Fibroblast of skin of scalp (primary cell): ENCODE results near the gene VAT1L.

Experiments
- DNase-seq: peaks from one replicate; pipeline ENCODE4 v3.0.0-alpha.2; 2013

VAT1L gene

DNA sequence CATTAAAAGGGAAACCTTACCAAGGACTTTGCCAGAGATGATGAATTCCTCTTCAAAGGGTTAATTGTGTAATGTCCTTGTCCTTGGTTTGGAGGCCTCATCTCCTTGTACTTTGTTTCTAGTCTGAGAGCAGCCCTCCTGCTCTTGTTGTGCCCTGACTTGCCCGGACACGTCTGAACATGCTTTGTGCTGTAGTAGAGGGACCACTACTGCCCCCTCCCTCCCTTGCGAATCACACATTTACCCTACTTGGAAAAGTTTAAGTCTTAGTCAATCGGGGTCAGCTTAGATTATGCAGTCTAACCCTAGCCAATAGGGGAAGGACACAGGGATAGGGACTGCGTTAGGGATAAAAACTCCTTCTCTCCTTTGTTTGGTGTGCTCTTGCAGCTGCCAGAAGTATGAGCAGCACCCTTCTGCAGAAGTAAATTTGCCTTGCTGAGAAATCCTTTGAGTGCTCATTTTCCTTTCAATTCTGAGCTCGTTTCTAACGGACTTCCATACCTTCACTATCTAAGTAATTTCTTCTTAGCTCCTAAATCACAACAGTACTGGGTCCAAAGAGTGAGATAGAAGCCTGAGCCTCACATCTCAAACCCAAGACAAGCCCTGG lies 207.6 kb downstream of the VAT1L start:
- no peak for DNase-seq

DNA sequence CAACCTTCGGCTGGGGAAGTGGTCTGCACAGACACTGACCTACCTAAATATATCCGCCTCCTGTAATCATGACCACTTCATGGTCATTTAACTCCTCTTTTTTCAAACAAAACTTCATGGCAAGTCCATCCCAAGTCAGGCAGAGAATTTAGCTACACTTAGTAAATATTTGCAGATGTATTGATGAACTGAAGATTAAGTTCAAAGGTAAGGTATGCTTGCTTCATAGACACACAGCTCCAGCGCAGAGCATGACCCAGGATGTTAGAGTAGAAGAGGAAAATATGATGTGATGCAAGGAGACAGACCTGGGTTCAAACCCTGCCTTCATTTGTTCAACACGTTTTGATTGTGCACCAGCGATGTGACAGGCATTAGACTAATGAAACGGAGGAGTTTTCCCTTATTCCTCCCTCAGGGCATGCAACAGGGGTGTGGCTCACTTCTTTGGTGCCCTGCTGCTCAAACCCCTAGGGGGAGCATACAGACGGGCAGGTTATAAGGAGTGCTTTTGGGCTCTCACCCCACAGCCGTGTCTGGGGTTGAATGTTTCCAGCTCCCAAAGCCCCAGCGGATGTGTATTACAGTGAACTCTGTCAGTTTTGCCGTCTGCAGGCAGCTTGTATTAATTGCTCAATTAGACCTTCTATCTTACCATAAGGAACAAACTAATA lies 210.1 kb downstream of the VAT1L start:
- DNase-seq = no peak

DNA sequence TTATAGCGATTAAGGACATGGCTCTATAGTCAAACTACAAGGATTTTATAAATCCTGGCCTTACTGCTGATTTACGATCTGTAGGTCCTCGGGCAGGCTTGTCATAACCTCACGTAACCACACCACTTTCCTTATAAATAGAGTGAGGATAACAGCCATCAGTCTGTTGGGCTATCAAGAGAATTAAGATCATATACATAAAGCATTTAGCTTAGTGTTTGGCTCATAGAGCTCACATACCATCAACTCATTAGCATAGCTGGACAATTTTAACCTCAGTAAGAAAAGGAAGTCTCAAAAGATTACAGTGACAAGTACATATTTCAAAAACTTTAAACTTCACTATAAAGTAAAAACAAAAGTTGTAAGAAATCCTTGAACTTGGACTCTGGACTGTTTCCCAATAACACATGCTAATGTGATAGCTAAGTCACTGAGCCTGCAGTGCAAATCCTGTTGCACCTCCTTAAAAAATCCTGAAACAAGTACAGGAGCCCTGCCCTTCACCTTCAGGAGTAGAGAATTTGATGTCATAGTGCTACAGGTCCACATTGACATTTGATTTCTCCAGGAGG lies 213.2 kb downstream of the VAT1L start:
- no peak for DNase-seq

DNA sequence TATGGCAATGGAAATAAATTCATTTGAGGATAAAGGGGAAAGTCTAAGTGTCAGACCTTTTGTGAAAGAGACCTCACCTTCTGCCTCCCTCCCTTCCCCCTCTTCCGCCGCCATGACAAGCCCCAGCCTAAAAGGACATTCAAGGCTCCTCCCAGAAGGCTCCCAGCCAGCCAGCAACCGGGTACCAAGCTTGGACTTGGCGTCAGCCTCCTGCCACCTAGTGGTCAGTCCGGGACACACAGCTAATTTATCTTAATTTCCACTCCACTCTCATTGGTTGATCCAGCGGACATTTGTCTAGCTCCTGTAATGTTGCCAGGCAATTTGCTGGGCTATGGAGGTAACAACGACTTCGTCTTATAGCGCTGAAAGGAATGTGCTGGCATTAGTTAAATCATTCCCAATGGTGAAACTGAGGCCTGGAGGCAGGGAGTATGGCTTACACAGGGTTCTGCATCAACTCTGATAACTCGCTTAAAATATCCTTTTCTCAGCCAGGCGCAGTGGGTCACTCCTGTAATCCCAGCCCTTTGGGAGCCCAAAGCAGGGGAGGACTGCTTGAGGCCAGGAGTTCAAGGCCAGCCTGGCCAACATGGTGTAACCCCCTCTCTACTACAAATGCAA lies 214.7 kb downstream of the VAT1L start:
- DNase-seq = peak; percentile 81

DNA sequence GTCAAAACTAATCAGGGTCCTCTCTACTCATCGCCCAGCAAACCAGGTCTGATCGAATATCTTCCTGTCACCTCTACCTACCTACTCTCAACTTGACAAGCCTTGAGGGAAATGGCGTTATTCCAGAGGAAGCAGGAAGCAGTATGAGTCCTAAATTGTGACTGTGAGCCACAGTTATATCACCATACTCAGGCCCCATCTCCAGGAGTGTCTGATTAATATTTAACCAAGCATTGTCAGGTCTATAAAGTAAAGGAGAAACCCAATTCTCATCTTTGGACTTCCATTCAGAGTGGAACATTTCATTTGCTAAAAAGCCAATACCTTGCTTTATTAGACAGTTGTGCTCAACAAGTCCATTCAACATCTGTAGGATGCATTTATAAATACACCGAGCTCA lies 216.2 kb downstream of the VAT1L start:
- no peak for DNase-seq

DNA sequence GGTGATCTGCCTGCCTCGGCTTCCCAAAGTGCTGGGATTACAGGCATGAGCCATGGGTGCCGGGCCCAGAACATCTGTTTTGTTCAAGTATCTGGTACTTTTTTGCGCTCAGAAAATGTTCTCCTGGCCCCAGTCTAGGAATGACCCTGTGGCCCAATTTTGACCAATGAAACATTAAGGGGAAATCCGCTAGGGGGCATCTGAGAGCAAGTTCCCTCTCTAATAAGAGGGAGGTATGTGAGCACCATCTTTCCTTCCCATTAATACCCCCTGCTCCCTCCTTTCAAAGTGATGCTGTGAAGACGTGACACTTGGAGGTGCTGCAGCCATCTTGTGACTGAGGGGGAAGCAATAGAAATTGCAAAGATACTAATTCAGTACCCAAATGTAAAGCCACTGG lies 217.5 kb downstream of the VAT1L start:
- no peak for DNase-seq

DNA sequence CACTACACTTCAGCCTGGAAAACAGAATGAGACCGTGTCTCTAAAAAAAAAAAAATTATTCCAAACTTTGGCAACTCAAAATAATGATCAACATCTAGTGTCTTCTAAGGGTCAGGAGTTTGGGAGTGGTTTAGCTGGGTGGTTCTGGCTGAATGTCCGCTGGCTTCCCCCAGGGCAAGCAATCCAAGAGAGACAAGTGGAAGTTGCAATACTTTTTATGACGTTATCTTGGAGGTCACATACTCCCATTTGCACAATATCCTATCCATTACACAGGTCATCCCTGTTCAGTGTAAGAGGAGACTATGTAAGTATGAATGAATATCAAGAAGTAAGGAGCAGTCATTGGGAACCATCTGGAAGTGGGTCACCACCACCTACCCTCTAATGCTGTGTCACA lies 218.8 kb downstream of the VAT1L start:
- DNase-seq = no peak

DNA sequence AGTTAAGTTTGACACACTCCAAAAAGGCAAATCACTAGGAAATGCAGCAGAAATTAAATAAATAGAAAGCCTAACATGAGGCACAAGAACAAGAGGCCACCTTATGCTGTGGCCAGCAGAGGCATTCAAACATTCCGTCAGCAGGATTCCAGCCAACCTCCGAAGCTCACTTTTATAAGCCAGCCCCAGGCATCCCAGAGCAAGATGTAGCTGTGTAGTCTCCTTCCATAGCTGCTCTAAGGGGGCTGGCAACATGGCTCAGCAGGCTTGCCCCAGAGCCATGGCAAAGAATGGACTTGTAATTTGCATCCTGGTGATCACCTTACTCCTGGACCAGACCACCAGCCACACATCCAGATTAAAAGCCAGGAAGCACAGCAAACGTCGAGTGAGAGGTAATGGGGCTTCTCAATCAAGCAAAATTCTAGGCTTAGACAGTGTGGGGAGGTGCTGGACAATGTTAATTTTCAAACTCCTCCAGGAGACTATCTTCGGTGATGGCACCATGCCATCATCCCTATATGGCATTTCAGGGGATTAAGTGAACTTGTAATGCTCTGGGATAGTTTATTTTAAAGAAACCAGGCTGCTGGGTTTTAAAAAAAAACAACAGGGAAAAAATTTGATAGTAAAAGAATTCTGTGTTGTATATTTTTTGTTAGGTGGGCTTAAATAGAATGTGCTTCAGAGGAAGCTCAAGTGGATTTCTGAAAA lies 234.1 kb downstream of the VAT1L start, which contains the start of gene CLEC3A:
Gene CLEC3A (plus strand): TSS at position 202 of the 714 bp plus-strand sequence. CDS start 79 bp downstream, at position 281.
- no peak for DNase-seq

DNA sequence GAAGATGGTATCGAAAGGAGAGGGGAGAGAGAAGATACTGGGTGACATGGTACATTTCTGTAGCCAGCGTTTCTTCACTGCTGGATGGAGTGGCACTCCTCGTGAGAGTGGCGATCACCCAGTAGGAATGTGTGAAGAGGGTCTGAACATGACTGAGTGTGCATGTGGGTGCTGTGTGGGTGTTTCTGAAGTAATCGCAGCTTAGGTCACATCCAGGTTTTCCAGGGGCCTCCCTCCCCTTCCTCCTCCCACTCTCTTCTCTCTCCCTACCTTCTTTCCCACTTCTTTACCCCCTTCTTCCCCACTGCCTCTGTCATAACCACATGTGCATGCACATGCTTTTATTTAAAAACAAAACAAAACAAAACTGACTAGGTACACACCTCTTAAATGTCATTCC lies 235.8 kb downstream of the VAT1L start:
- no peak for DNase-seq

DNA sequence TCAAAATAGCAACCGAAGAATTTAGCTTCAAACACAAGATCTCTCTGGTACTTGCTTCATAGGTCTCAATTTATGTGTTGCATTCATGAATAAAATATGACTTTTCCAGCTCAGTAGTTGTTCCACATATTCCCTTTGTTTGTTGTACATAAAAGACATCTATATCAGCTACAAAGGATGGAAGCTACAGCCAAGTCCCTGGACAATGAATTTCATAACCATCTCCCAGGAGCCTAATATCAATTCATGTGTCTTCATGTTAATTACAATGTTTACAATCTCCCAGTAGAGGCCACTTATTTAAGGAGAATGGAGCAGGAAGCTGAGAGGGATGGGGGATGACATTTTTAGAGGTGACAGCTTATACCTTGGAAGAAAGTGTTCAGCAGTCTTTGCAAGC lies 237.3 kb downstream of the VAT1L start:
- no peak for DNase-seq

DNA sequence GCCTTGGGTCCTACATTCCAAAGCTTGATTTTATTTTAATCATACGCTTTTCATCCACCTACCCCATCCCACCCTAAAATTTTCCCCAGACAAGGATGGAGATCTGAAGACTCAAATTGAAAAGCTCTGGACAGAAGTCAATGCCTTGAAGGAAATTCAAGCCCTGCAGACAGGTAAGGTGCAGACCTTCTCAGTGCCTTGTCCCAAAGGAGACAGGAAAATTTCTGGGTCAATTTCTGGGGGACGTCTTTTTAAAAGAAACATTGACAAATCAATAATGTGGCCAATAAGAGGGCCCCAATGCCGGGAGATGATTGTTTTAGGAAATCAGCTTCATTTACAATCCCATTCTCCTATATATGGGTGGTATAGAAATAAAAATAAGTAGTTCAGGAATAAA lies 239.7 kb downstream of the VAT1L start:
- DNase-seq = no peak
